ENCODE results near the gene RIN3. TPM values are rescaled to one million over a fixed set of nuclear protein-coding genes. Genes with fewer than 3 reads are reported as not detected.

Gene RIN3
- total and polyA plus RNA-seq, 10 of the 15 experiments (the other 5 are each of a cell fraction or from before 2014, with no cell fraction given), result 0.91 to 23.3 (median 6.3) TPM

- in situ Hi-C loops (cut with MboI), result no loop called here
- ChIA-PET RAD21 (ENCODE audit: unreplicated experiment) (interaction anchor here (0.7 to 1.5 kb wide), 4 partner anchors 13 to 113 kb away, joined by 3 to 4 read pairs (median 4); no protein-coding TSS in a partner anchor), POLR2A (interaction anchor here (0.6 to 1.8 kb wide), 4 partner anchors 25 to 48 kb away, joined by 3 to 6 read pairs (median 4); partner anchors contain the start of gene LGMN), CTCF (interaction anchor here (0.6 to 1.3 kb wide), 6 partner anchors 11 to 123 kb away, joined by 3 read pairs; no protein-coding TSS in a partner anchor), SMC1A (ENCODE audit: uncharacterized antibody, unreplicated experiment) (interaction anchor here (0.6 to 2.4 kb wide), 6 partner anchors 13 to 283 kb away, joined by 3 to 10 read pairs (median 4); no protein-coding TSS in a partner anchor)
- peak; percentile 43 for DNase-seq (ENCODE audit: low read depth, low spot score)
- H3K4me1 ChIP-seq (ENCODE audit: control insufficient read depth, insufficient read depth, low read length), result peaks cover 36% of the 10 kb centered on the region
- no peaks in the 10 kb centered on the region for H3K27me3 ChIP-seq (replicated peaks in 1 of 2; ENCODE audit: control insufficient read depth in 2 of 2, insufficient read depth in 2 of 2, low read length in 1 of 2)
- H4K20me1 ChIP-seq (ENCODE audit: control insufficient read depth, insufficient read depth), result no peaks in the 10 kb centered on the region
- H3K36me3 ChIP-seq (ENCODE audit: control insufficient read depth in 2 of 2, insufficient read depth in 2 of 2, low read length in 1 of 2), result 0 out of 4 replicates have a peak, but pooled peaks cover 0 to 3% of the 10 kb centered on the region in 2 experiments
- H2AFZ ChIP-seq (ENCODE audit: control insufficient read depth, low read depth, low read length), result no peak overlapping the region
- BruUV-seq (replicated peaks), result no TSS peak
- H3K9me3 ChIP-seq (replicated peaks; ENCODE audit: control insufficient read depth, insufficient read depth, low read length), result no peaks in the 10 kb centered on the region
- no peak overlapping the region for H3K4me3 ChIP-seq
- intact Hi-C loops (cut with micrococcal nuclease; ENCODE audit: unreplicated experiment), result loop anchor here (5.0 kb wide), 1 partner anchor 45 kb away; the partner anchor contains the start of gene LGMN
- H3K79me2 ChIP-seq (ENCODE audit: control insufficient read depth, insufficient read depth, low read length), result no peaks in the 10 kb centered on the region
- WGBS (ENCODE audit: insufficient coverage, insufficient replicate concordance, low lambda C conversion rate, missing lambda C conversion rate), result 69% methylated on average over 9 of the region's 9 CpGs
- peak overlapping the region; percentile 68; the same call in 1 of the 2 replicates for H3K4me2 ChIP-seq (ENCODE audit: control insufficient read depth, insufficient read depth)
- H3K9ac ChIP-seq (ENCODE audit: control insufficient read depth, insufficient read depth, low read length), result no peak overlapping the region; the same call in 1 of the 2 replicates
- FAIRE-seq, result peak; percentile 75
- H3K27ac ChIP-seq (ENCODE audit: control insufficient read depth, insufficient read depth), result no peak overlapping the region
- ATAC-seq, result peak; percentile 42
- TF ChIP-seq ZNF687 (IDR thresholded peaks at IDR 0.05), result no peak
- peak; percentile 60; the same call in 1 of the 2 replicates for TF ChIP-seq SPI1 (IDR thresholded peaks at IDR 0.05; ENCODE audit: borderline replicate concordance, insufficient read depth, low read depth, low read length)
- peak; percentile 86; the same call in 1 of the 2 replicates for TF ChIP-seq PAX5 (IDR thresholded peaks at IDR 0.05; ENCODE audit: borderline replicate concordance, low read depth, low read length)
- peak; percentile 70 for TF ChIP-seq RUNX3 (IDR thresholded peaks at IDR 0.05; ENCODE audit: low read length)
- no peak for TF ChIP-seq NFXL1 (IDR thresholded peaks at IDR 0.05; ENCODE audit: borderline replicate concordance)
- peak; percentile 52 to 60 for TF ChIP-seq IKZF2 (IDR thresholded peaks at IDR 0.05)
- no peak for TF ChIP-seq NR2C2 (IDR thresholded peaks at IDR 0.05; ENCODE audit: borderline replicate concordance, control insufficient read depth, insufficient read length, low read depth)
- TF ChIP-seq DPF2 (IDR thresholded peaks at IDR 0.05), result 0 out of 2 replicates have a peak, but pooled peaks have one; percentile 31
- TF ChIP-seq POLR2AphosphoS5 (IDR thresholded peaks at IDR 0.05; ENCODE audit: low read length), result no peak
- peak; percentile 75 for TF ChIP-seq IKZF1 (conservative IDR thresholded peaks at IDR 0.05)
- no peak for TF ChIP-seq ZBTB33 (IDR thresholded peaks at IDR 0.05)
- no peak for TF ChIP-seq CBX5 (IDR thresholded peaks at IDR 0.05; ENCODE audit: low read depth)
- no peak for TF ChIP-seq PRDM15 (CRISPR knock-in tag; IDR thresholded peaks at IDR 0.05)
- no peak for TF ChIP-seq MYB (IDR thresholded peaks at IDR 0.05; ENCODE audit: borderline replicate concordance, low read depth, low read length)
Measured at GRCh38 chr14:92702441-92702918, 188.9 kb downstream of the RIN3 start.
